DND-41 (cell line): ENCODE data around the gene DCTD.

ENCODE experiments used
- EZH2 ChIP-seq: IDR thresholded peaks from 3 replicates; pipeline ENCODE4 v1.6.1; 2012; ENCODE audit warnings: borderline replicate concordance, low read depth, mild to moderate bottlenecking, moderate library complexity, low read length, inconsistent platforms; ENCODE audit not compliant: severe bottlenecking
- TF ChIP-seq, protein P1 (sequence below): IDR thresholded peaks from 2 replicates; pipeline ENCODE4 v1.5.1; 2012; ENCODE audit warnings: borderline replicate concordance, low read length, moderate library complexity, mild to moderate bottlenecking; ENCODE audit not compliant: poor library complexity, severe bottlenecking; ENCODE audit errors: extremely low read depth

GRCh38 chr4:182845618-182846017, 71.6 kb downstream of the DCTD start:
- TF ChIP-seq, protein P1, sequence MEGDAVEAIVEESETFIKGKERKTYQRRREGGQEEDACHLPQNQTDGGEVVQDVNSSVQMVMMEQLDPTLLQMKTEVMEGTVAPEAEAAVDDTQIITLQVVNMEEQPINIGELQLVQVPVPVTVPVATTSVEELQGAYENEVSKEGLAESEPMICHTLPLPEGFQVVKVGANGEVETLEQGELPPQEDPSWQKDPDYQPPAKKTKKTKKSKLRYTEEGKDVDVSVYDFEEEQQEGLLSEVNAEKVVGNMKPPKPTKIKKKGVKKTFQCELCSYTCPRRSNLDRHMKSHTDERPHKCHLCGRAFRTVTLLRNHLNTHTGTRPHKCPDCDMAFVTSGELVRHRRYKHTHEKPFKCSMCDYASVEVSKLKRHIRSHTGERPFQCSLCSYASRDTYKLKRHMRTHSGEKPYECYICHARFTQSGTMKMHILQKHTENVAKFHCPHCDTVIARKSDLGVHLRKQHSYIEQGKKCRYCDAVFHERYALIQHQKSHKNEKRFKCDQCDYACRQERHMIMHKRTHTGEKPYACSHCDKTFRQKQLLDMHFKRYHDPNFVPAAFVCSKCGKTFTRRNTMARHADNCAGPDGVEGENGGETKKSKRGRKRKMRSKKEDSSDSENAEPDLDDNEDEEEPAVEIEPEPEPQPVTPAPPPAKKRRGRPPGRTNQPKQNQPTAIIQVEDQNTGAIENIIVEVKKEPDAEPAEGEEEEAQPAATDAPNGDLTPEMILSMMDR: no peak
- no peak for TF ChIP-seq EZH2
